Measurements from ENCODE around the gene HOXB9. TPM values are rescaled to one million over a fixed set of nuclear protein-coding genes. Genes with fewer than 3 reads are reported as not detected.

HOXB9 gene
- total RNA-seq, 2 experiments from 2014 or later, result not detected

DNA sequence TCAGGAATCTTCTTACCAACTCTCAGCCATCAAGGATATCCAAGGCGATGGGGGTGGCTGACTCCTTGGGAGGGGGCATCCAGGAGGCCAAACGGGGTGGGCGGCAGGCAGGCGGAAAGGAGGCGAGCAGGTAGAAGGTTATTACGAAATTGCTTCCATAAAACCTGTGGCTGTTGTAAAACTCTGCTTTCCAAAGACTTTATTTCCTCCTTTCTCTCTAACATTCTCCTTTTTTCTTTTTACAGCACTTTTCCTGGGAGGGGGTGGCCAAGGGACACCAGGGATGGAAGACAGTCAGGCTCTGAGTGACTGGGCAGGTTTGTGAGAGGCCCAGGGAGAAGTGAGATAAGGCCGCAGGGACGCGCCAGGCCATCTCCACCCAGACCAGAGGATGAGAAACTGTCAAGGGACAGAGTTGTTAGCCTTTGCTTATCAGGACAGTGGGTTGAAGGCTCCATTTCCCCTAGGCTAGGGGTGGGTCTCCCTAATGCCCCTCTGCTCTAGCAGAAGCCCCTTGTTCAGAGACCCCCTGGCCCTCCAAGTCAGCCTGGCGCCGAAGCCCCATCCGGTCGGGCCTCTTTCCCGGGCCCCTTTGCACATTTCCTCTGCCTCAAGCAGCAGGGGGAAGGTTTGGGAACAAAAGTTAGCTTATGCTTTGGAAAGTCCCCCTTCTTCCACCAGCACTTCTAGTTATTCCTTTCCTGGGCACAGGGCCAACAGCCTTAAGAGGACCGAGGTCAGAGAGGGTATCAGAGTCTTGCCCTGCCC is 5.0 kb upstream of the HOXB9 start:
- no TSS peak for BruUV-seq (replicated peaks)
- H3K4me3 ChIP-seq (ENCODE audit: low read depth, low read length, poor library complexity, severe bottlenecking), result no peak overlapping the region
- TF ChIP-seq CTCF (conservative IDR thresholded peaks at IDR 0.05; ENCODE audit: low read length), result no peak
- TF ChIP-seq EZH2phosphoT487 (IDR thresholded peaks at IDR 0.05; ENCODE audit: borderline replicate concordance, low read depth, low read length), result no peak
- H3K9me2 ChIP-seq (ENCODE audit: insufficient read depth, low read length), result no peaks in the 10 kb centered on the region
- no peak for DNase-seq (ENCODE audit: low spot score)
- H3K36me3 ChIP-seq (ENCODE audit: insufficient read depth, low read length), result no peaks in the 10 kb centered on the region
- H2AFZ ChIP-seq (ENCODE audit: low read length), result no peak overlapping the region
- POLR2A ChIA-PET, result no interaction called here
- CTCF ChIA-PET (ENCODE audit: unreplicated experiment), result no interaction called here
- no peak overlapping the region for H3K4me2 ChIP-seq (ENCODE audit: low read length)
- H3K4me1 ChIP-seq (ENCODE audit: insufficient read depth, low read length, poor library complexity, severe bottlenecking), result no peaks in the 10 kb centered on the region
- intact Hi-C loops (cut with micrococcal nuclease; ENCODE audit: unreplicated experiment), result no loop called here
- H3K9me3 ChIP-seq (ENCODE audit: low read length), result no peaks in the 10 kb centered on the region
- no peaks in the 10 kb centered on the region for H4K20me1 ChIP-seq (ENCODE audit: insufficient read depth, low read length)
- no peak overlapping the region for H3K27ac ChIP-seq (ENCODE audit: low read depth, low read length, poor library complexity, severe bottlenecking)
- H3K79me2 ChIP-seq (ENCODE audit: insufficient read depth, low read depth, low read length), result no peaks in the 10 kb centered on the region

DNA sequence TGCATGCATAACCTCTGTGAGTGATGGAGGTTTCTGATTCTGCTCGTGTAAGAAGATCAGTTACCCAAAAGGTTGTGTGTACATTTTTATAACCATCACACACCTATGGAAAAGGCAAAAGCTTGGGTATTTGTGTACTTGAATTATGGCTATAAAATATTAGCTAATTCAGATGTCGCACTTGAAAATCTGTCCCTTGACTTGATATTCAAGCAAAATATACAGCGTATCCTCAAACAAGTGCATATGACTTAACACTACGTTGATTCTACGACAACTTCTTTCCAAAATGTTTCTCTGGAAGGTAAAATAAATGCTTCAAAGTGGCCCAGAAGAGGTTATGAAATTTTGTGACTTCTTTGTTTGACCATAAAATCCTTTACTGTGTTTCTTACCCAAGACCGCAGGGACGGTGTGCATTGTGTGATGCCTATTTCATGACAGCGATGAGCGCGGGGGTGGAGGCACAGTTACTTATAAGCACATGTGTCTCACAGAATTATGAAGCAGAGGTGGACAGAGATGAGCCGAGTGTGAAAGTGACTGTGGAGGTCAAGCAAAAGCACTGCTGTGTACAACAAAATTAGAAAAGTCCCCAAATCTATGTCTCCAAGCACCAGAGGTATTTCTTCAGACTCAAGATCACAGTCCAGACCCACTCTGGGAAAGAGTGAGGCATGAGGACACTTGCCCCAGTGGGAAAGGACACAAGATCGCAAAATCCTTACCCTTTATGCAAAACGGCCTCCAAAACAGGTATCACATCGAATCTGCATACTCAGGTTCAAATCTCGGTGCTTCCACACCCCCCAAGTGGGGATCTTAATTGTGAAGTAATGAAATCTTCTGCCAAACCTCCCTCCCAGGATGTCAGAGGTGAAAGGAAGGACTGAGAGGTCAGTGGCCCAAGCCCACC is 4.1 kb upstream of the HOXB9 start:
- Histone ChIP-seq H3K27ac (ENCODE audit: low read depth, low read length, poor library complexity, severe bottlenecking) (no peak overlapping the region), H3K4me1 (ENCODE audit: insufficient read depth, low read length, poor library complexity, severe bottlenecking) (no peaks in the 10 kb centered on the region), H3K79me2 (ENCODE audit: insufficient read depth, low read depth, low read length) (no peaks in the 10 kb centered on the region), H3K36me3 (ENCODE audit: insufficient read depth, low read length) (no peaks in the 10 kb centered on the region), H3K9me2 (ENCODE audit: insufficient read depth, low read length) (no peaks in the 10 kb centered on the region), H3K4me2 (ENCODE audit: low read length) (no peak overlapping the region), H3K9me3 (ENCODE audit: low read length) (no peaks in the 10 kb centered on the region), H2AFZ (ENCODE audit: low read length) (no peak overlapping the region), H3K4me3 (ENCODE audit: low read depth, low read length, poor library complexity, severe bottlenecking) (no peak overlapping the region), H4K20me1 (ENCODE audit: insufficient read depth, low read length) (no peaks in the 10 kb centered on the region)
- DNase-seq (ENCODE audit: low spot score), result no peak
- CTCF ChIA-PET (ENCODE audit: unreplicated experiment), result no interaction called here
- intact Hi-C loops (cut with micrococcal nuclease; ENCODE audit: unreplicated experiment), result no loop called here
- TF ChIP-seq EZH2phosphoT487 (IDR thresholded peaks at IDR 0.05; ENCODE audit: borderline replicate concordance, low read depth, low read length) (no peak), CTCF (conservative IDR thresholded peaks at IDR 0.05; ENCODE audit: low read length) (no peak)
- BruUV-seq (replicated peaks), result no TSS peak
- POLR2A ChIA-PET, result no interaction called here

GRCh38 chr17:48629411-48629759 is 3.2 kb upstream of the HOXB9 start:
- POLR2A ChIA-PET, result no interaction called here
- no TSS peak for BruUV-seq (replicated peaks)
- Histone ChIP-seq H3K4me3 (ENCODE audit: low read depth, low read length, poor library complexity, severe bottlenecking) (no peak overlapping the region), H3K4me2 (ENCODE audit: low read length) (no peak overlapping the region), H3K9me3 (ENCODE audit: low read length) (no peaks in the 10 kb centered on the region), H3K36me3 (ENCODE audit: insufficient read depth, low read length) (no peaks in the 10 kb centered on the region), H3K79me2 (ENCODE audit: insufficient read depth, low read depth, low read length) (no peaks in the 10 kb centered on the region), H4K20me1 (ENCODE audit: insufficient read depth, low read length) (no peaks in the 10 kb centered on the region), H2AFZ (ENCODE audit: low read length) (no peak overlapping the region), H3K4me1 (ENCODE audit: insufficient read depth, low read length, poor library complexity, severe bottlenecking) (no peaks in the 10 kb centered on the region), H3K9me2 (ENCODE audit: insufficient read depth, low read length) (no peaks in the 10 kb centered on the region), H3K27ac (ENCODE audit: low read depth, low read length, poor library complexity, severe bottlenecking) (no peak overlapping the region)
- intact Hi-C loops (cut with micrococcal nuclease; ENCODE audit: unreplicated experiment), result no loop called here
- CTCF ChIA-PET (ENCODE audit: unreplicated experiment), result no interaction called here
- TF ChIP-seq EZH2phosphoT487 (IDR thresholded peaks at IDR 0.05; ENCODE audit: borderline replicate concordance, low read depth, low read length) (no peak), CTCF (conservative IDR thresholded peaks at IDR 0.05; ENCODE audit: low read length) (no peak)
- DNase-seq (ENCODE audit: low spot score), result no peak
